ENCODE results near the gene PRKCA.

Gene PRKCA

GRCh38 chr17:66381701-66382362 lies 79.4 kb downstream of the PRKCA start:
- TF ChIP-seq CSRNP3 (CRISPR knock-in tag; IDR thresholded peaks at IDR 0.05): no peak
- TF ChIP-seq, protein P1, sequence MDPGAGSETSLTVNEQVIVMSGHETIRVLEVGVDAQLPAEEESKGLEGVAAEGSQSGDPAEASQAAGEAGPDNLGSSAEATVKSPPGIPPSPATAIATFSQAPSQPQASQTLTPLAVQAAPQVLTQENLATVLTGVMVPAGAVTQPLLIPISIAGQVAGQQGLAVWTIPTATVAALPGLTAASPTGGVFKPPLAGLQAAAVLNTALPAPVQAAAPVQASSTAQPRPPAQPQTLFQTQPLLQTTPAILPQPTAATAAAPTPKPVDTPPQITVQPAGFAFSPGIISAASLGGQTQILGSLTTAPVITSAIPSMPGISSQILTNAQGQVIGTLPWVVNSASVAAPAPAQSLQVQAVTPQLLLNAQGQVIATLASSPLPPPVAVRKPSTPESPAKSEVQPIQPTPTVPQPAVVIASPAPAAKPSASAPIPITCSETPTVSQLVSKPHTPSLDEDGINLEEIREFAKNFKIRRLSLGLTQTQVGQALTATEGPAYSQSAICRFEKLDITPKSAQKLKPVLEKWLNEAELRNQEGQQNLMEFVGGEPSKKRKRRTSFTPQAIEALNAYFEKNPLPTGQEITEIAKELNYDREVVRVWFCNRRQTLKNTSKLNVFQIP (CRISPR knock-in tag; IDR thresholded peaks at IDR 0.05; ENCODE audit: borderline replicate concordance, low read depth): no peak
- no peak for TF ChIP-seq GLIS3 (CRISPR knock-in tag; IDR thresholded peaks at IDR 0.05)
- no peak for TF ChIP-seq TOX (CRISPR knock-in tag; IDR thresholded peaks at IDR 0.05; ENCODE audit: borderline replicate concordance)
- no peak for TF ChIP-seq PATZ1 (CRISPR knock-in tag; IDR thresholded peaks at IDR 0.05; ENCODE audit: borderline replicate concordance)
- no peak for TF ChIP-seq PPARA (CRISPR knock-in tag; IDR thresholded peaks at IDR 0.05; ENCODE audit: borderline replicate concordance)
- TF ChIP-seq, protein P2, sequence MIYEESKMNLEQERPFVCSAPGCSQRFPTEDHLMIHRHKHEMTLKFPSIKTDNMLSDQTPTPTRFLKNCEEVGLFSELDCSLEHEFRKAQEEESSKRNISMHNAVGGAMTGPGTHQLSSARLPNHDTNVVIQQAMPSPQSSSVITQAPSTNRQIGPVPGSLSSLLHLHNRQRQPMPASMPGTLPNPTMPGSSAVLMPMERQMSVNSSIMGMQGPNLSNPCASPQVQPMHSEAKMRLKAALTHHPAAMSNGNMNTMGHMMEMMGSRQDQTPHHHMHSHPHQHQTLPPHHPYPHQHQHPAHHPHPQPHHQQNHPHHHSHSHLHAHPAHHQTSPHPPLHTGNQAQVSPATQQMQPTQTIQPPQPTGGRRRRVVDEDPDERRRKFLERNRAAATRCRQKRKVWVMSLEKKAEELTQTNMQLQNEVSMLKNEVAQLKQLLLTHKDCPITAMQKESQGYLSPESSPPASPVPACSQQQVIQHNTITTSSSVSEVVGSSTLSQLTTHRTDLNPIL (CRISPR knock-in tag; IDR thresholded peaks at IDR 0.05; ENCODE audit: low read depth): no peak
- no peak for TF ChIP-seq ESRRG (CRISPR knock-in tag; IDR thresholded peaks at IDR 0.05)
- TF ChIP-seq ZFP3 (CRISPR knock-in tag; IDR thresholded peaks at IDR 0.05): no peak
- TF ChIP-seq BACH2 (CRISPR knock-in tag; IDR thresholded peaks at IDR 0.05; ENCODE audit: borderline replicate concordance): no peak
- TF ChIP-seq ZFP30 (CRISPR knock-in tag; IDR thresholded peaks at IDR 0.05): no peak
- no peak for TF ChIP-seq OSR1 (CRISPR knock-in tag; IDR thresholded peaks at IDR 0.05)
- TF ChIP-seq ZC3H10 (CRISPR knock-in tag; IDR thresholded peaks at IDR 0.05): no peak
- no peak for TF ChIP-seq RARB (CRISPR knock-in tag; IDR thresholded peaks at IDR 0.05)
- TF ChIP-seq CSDC2 (CRISPR knock-in tag; IDR thresholded peaks at IDR 0.05): no peak
- no peak for TF ChIP-seq TCF4 (CRISPR knock-in tag; IDR thresholded peaks at IDR 0.05; ENCODE audit: borderline replicate concordance)
- ATAC-seq: no peak

DNA sequence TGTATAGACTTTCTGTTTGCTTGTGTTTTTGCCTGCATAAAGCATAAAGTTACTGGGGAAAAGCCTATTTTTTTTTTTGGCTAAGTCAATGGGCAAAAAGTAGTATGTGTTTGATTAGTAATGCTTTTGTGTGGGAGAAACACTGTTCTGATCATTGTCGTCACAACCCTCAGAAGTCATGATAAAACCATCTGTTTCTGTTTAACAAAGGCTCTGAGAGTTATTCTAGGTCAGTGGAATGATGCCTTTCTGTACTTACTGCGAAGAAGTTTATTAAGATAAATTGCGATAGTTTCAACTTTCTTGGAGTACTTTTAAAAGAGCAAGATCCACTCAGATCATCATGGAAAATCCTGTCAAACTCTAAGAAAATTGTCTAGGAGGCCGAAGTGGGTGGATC lies 80.9 kb downstream of the PRKCA start:
- ATAC-seq: peak; percentile 75
- TF ChIP-seq ZFP3 (CRISPR knock-in tag; IDR thresholded peaks at IDR 0.05) (no peak), ISL1 (CRISPR knock-in tag; IDR thresholded peaks at IDR 0.05) (0 out of 2 replicates have a peak, but pooled peaks have one; percentile 30), PPARA (CRISPR knock-in tag; IDR thresholded peaks at IDR 0.05; ENCODE audit: borderline replicate concordance) (no peak), TOX (CRISPR knock-in tag; IDR thresholded peaks at IDR 0.05; ENCODE audit: borderline replicate concordance) (peak; percentile 94), TSHZ2 (CRISPR knock-in tag; IDR thresholded peaks at IDR 0.05) (peak; percentile 82; the same call in 1 of the 2 replicates), OSR1 (CRISPR knock-in tag; IDR thresholded peaks at IDR 0.05) (no peak), CSDC2 (CRISPR knock-in tag; IDR thresholded peaks at IDR 0.05) (no peak), ZC3H10 (CRISPR knock-in tag; IDR thresholded peaks at IDR 0.05) (peak; percentile 56; the same call in 1 of the 2 replicates), PATZ1 (CRISPR knock-in tag; IDR thresholded peaks at IDR 0.05; ENCODE audit: borderline replicate concordance) (no peak), ZNF8 (CRISPR knock-in tag; IDR thresholded peaks at IDR 0.05) (no peak), ESRRG (CRISPR knock-in tag; IDR thresholded peaks at IDR 0.05) (no peak), GLIS3 (CRISPR knock-in tag; IDR thresholded peaks at IDR 0.05) (no peak), SNAI2 (CRISPR knock-in tag; IDR thresholded peaks at IDR 0.05) (no peak), BACH2 (CRISPR knock-in tag; IDR thresholded peaks at IDR 0.05; ENCODE audit: borderline replicate concordance) (no peak), TCF4 (CRISPR knock-in tag; IDR thresholded peaks at IDR 0.05; ENCODE audit: borderline replicate concordance) (peak; percentile 80), RARB (CRISPR knock-in tag; IDR thresholded peaks at IDR 0.05) (no peak), ARNTL (CRISPR knock-in tag; IDR thresholded peaks at IDR 0.05; ENCODE audit: borderline replicate concordance, low read depth) (no peak)
- TF ChIP-seq, protein P2 (CRISPR knock-in tag; IDR thresholded peaks at IDR 0.05; ENCODE audit: low read depth): no peak
- TF ChIP-seq, protein P1 (CRISPR knock-in tag; IDR thresholded peaks at IDR 0.05; ENCODE audit: borderline replicate concordance, low read depth): no peak
